ENCODE results near the gene MCTP2.

The MCTP2 gene

DNA sequence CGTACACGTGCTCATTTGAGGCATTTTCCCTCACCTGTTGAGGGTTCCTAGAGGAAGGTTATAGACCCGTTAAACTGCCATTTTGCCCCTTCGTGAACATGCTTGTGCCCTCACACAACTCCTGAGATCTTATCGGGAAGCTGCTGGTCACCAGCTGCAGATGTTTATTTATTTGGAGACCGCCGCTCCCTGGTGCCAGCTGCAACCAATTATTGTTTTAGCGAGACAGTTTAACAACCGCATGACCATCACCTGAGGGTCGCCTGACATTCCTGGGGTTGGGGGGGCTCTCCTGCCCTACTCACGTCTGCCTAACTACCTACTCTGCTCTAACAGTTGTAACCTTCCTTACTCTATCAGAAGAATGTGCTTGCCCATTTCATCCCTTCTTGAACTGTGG, 292.5 kb downstream of the MCTP2 start:
- DNase-seq (ENCODE audit: low read depth in 1 of 2, low spot score in 1 of 2): no peak
- TF ChIP-seq POLR2AphosphoS5 (IDR thresholded peaks at IDR 0.05; ENCODE audit: low read depth) (no peak), REST (IDR thresholded peaks at IDR 0.05; ENCODE audit: insufficient replicate concordance, low read depth) (no peak), SPI1 (IDR thresholded peaks at IDR 0.05; ENCODE audit: borderline replicate concordance, low read depth) (no peak), GABPA (IDR thresholded peaks at IDR 0.05; ENCODE audit: low read depth) (no peak)
- TF ChIP-seq, protein P1, sequence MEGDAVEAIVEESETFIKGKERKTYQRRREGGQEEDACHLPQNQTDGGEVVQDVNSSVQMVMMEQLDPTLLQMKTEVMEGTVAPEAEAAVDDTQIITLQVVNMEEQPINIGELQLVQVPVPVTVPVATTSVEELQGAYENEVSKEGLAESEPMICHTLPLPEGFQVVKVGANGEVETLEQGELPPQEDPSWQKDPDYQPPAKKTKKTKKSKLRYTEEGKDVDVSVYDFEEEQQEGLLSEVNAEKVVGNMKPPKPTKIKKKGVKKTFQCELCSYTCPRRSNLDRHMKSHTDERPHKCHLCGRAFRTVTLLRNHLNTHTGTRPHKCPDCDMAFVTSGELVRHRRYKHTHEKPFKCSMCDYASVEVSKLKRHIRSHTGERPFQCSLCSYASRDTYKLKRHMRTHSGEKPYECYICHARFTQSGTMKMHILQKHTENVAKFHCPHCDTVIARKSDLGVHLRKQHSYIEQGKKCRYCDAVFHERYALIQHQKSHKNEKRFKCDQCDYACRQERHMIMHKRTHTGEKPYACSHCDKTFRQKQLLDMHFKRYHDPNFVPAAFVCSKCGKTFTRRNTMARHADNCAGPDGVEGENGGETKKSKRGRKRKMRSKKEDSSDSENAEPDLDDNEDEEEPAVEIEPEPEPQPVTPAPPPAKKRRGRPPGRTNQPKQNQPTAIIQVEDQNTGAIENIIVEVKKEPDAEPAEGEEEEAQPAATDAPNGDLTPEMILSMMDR (IDR thresholded peaks at IDR 0.05; ENCODE audit: insufficient read depth, low read length): no peak
- H3K4me3 ChIP-seq (replicated peaks; ENCODE audit: insufficient read depth, low read length): no peak overlapping the region
- H3K27me3 ChIP-seq (ENCODE audit: insufficient read depth, poor library complexity, severe bottlenecking): no peaks in the 10 kb centered on the region
- no peak overlapping the region for H3K27ac ChIP-seq (replicated peaks)

DNA sequence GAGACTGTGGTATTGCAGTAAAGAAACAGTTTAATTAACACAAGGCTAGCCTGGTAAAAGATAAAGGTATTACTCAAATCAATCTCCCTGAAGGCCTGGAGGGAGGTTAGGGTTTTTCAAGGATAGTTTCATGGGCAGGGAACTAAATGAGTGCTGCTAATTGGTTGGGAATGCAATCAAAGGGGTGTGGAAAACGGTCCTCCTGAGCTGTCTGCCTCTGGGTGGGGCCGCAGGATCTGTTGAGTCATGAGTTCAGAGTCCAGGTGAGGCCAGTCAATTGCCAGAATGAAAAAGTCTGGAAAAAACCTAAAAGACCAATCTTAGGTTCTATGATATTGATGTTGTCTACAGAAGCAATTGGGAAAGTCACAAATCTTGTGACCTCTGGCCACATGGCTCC, 293.2 kb downstream of the MCTP2 start:
- no peak for DNase-seq (ENCODE audit: low read depth in 1 of 2, low spot score in 1 of 2)
- Histone ChIP-seq H3K27ac (replicated peaks) (no peak overlapping the region), H3K27me3 (ENCODE audit: insufficient read depth, poor library complexity, severe bottlenecking) (no peaks in the 10 kb centered on the region), H3K4me3 (replicated peaks; ENCODE audit: insufficient read depth, low read length) (no peak overlapping the region)
- no peak for TF ChIP-seq GABPA (IDR thresholded peaks at IDR 0.05; ENCODE audit: low read depth)
- TF ChIP-seq REST (IDR thresholded peaks at IDR 0.05; ENCODE audit: insufficient replicate concordance, low read depth): no peak
- TF ChIP-seq POLR2AphosphoS5 (IDR thresholded peaks at IDR 0.05; ENCODE audit: low read depth): no peak
- no peak for TF ChIP-seq SPI1 (IDR thresholded peaks at IDR 0.05; ENCODE audit: borderline replicate concordance, low read depth)
- TF ChIP-seq, protein P1 (IDR thresholded peaks at IDR 0.05; ENCODE audit: insufficient read depth, low read length): no peak

- no peaks in the 10 kb centered on the region for H3K27me3 ChIP-seq (ENCODE audit: insufficient read depth, poor library complexity, severe bottlenecking)
- H3K27ac ChIP-seq (replicated peaks): no peak overlapping the region
- TF ChIP-seq POLR2AphosphoS5 (IDR thresholded peaks at IDR 0.05; ENCODE audit: low read depth) (no peak), REST (IDR thresholded peaks at IDR 0.05; ENCODE audit: insufficient replicate concordance, low read depth) (no peak), GABPA (IDR thresholded peaks at IDR 0.05; ENCODE audit: low read depth) (no peak)
- TF ChIP-seq, protein P1 (IDR thresholded peaks at IDR 0.05; ENCODE audit: insufficient read depth, low read length): peak; percentile 11
- no peak overlapping the region for H3K4me3 ChIP-seq (replicated peaks; ENCODE audit: insufficient read depth, low read length)
- DNase-seq (ENCODE audit: low read depth in 1 of 2, low spot score in 1 of 2): no peak
Measured at GRCh38 chr15:94526071-94526689, 294.8 kb downstream of the MCTP2 start.
